HepG2 (cell line): ENCODE data around the gene YIF1A. TPM values are rescaled to one million over a fixed set of nuclear protein-coding genes. Genes with fewer than 3 reads are reported as not detected.
A peak's percentile ranks its signal among the peaks of the same experiment; 100 is the strongest.

Experiments used
- GZF1 ChIP-seq: sonication (generic); formaldehyde crosslinking; IDR thresholded peaks from 2 replicates; pipeline ENCODE4 v1.5.1; 2020; ENCODE audit warnings: mild to moderate bottlenecking, missing genetic modification reagents
- KIAA2018 ChIP-seq: sonication (generic); formaldehyde crosslinking; IDR thresholded peaks from 2 replicates; pipeline ENCODE4 v1.5.0; 2020; ENCODE audit warnings: mild to moderate bottlenecking, missing genetic modification reagents, borderline replicate concordance
- MLLT10 ChIP-seq: sonication (generic); formaldehyde crosslinking; IDR thresholded peaks from 2 replicates; pipeline ENCODE4 v1.4.0; 2020; ENCODE audit warnings: missing genetic modification reagents
- NONO ChIP-seq, 2 experiments: fragments of 450-650 bp in 1 of 2; sonication (generic) in 1 of 2; formaldehyde crosslinking in 1 of 2; IDR thresholded peaks in 1 of 2; conservative IDR thresholded peaks in 1 of 2; 2 replicates each; pipeline versions ENCODE4 v1.6.1 to v1.8.0; 2017 to 2022; ENCODE audit warnings: mild to moderate bottlenecking in 1 of 2, missing genetic modification reagents in 1 of 2, moderate library complexity in 1 of 2
- NRL ChIP-seq: sonication (generic); formaldehyde crosslinking; IDR thresholded peaks from 2 replicates; pipeline ENCODE4 v1.5.0; 2020; ENCODE audit warnings: missing genetic modification reagents, mild to moderate bottlenecking, moderate library complexity, borderline replicate concordance
- POLR2AphosphoS5 ChIP-seq: IDR thresholded peaks from 2 replicates; pipeline ENCODE4 v1.6.1; 2012; ENCODE audit warnings: low read depth, low read length
- PRPF4 ChIP-seq: fragments of 200-400 bp; formaldehyde crosslinking; IDR thresholded peaks from 2 replicates; pipeline ENCODE4 v1.6.1; 2016; ENCODE audit warnings: low read length, low read depth; ENCODE audit not compliant: poor library complexity, severe bottlenecking
- RCOR2 ChIP-seq: IDR thresholded peaks from 2 replicates; pipeline ENCODE4 v1.6.1; 2016; ENCODE audit warnings: missing biosample characterization, missing genetic modification reagents
- RORA ChIP-seq: sonication (generic); formaldehyde crosslinking; IDR thresholded peaks from 2 replicates; pipeline ENCODE4 v1.5.0; 2020; ENCODE audit warnings: mild to moderate bottlenecking, missing genetic modification reagents, moderate library complexity
- THAP8 ChIP-seq: sonication (generic); formaldehyde crosslinking; IDR thresholded peaks from 2 replicates; pipeline ENCODE4 v1.5.1; 2020; ENCODE audit warnings: missing genetic modification reagents, mild to moderate bottlenecking, borderline replicate concordance
- THRA ChIP-seq: sonication (generic); formaldehyde crosslinking; IDR thresholded peaks from 2 replicates; pipeline ENCODE4 v1.4.0; 2020; ENCODE audit warnings: missing genetic modification reagents, borderline replicate concordance
- ZNF230 ChIP-seq: sonication (generic); formaldehyde crosslinking; IDR thresholded peaks from 2 replicates; pipeline ENCODE4 v1.4.0; 2020; ENCODE audit warnings: mild to moderate bottlenecking, missing genetic modification reagents
- ZNF24 ChIP-seq: fragments of 450-650 bp; IDR thresholded peaks from 2 replicates; pipeline ENCODE4 v1.6.1; 2017; ENCODE audit warnings: antibody characterized with exemption, mild to moderate bottlenecking
- ZNF570 ChIP-seq: sonication (generic); formaldehyde crosslinking; IDR thresholded peaks from 2 replicates; pipeline ENCODE4 v1.4.0; 2020; ENCODE audit warnings: mild to moderate bottlenecking, missing genetic modification reagents, borderline replicate concordance
- ZNF674 ChIP-seq: sonication (generic); formaldehyde crosslinking; IDR thresholded peaks from 2 replicates; pipeline ENCODE4 v1.5.0; 2020; ENCODE audit warnings: low read depth, mild to moderate bottlenecking, missing genetic modification reagents
- polyA plus RNA-seq, 8 experiments: library from polyadenylated mRNA; depleted of rRNA in 3 of 8; stranded (reverse) in 7 of 8; unstranded in 1 of 8; fragments of >200 nt; fragmentation: Illumina TruSeq in 4 of 8; extraction: Trizol in 4 of 8; gene quantifications; 2 replicates each; pipeline versions ENCODE4 v1.2.1 to v1.2.3, GENCODE V29; 2011 to 2016; ENCODE audit warnings: low read depth in 4 of 8, missing spikeins in 1 of 8, mixed read lengths in 1 of 8; ENCODE audit not compliant: insufficient read depth in 1 of 8
- total RNA-seq, 5 experiments: library from RNA; depleted of rRNA; stranded (reverse); fragments of >200 nt; fragmentation: Illumina TruSeq; extraction: Trizol; gene quantifications; 2 replicates each; pipeline ENCODE4 v1.2.3, GENCODE V29; 2016; ENCODE audit warnings: low read depth in 1 of 5

YIF1A gene
- total and polyA plus RNA-seq, 2 of the 13 experiments (the other 11 are each of a cell fraction or from before 2014, with no cell fraction given) = 133 to 145 TPM

- TF ChIP-seq KIAA2018 (no peak), MLLT10 (CRISPR knock-in tag) (no peak), NONO (IDR thresholded peaks at IDR 0.05) (no peak), NONO (CRISPR knock-in tag; conservative IDR thresholded peaks at IDR 0.05) (peak; percentile 82), THRA (0 out of 2 replicates have a peak, but pooled peaks have one; percentile 48), THAP8 (no peak), NRL (CRISPR knock-in tag) (peak; percentile 50; the same call in 1 of the 2 replicates), ZNF24 (no peak), RORA (no peak), ZNF674 (CRISPR knock-in tag) (no peak), POLR2AphosphoS5 (peak; percentile 50), ZNF570 (no peak), ZNF230 (CRISPR knock-in tag) (no peak; the same call in 1 of the 2 replicates), PRPF4 (no peak), RCOR2 (0 out of 2 replicates have a peak, but pooled peaks have one; percentile 27), GZF1 (CRISPR knock-in tag) (no peak)
Observed at GRCh38 chr11:66282468-66283455, 6.2 kb downstream of the YIF1A start (continued).
